Measurements from ENCODE around the gene RPS6KA2.
"Not testable (repeated sequence)": the region's sequence is repeated elsewhere in the genome, so short reads cannot be mapped to it uniquely, and the experiment has no call there.

The RPS6KA2 gene

DNA sequence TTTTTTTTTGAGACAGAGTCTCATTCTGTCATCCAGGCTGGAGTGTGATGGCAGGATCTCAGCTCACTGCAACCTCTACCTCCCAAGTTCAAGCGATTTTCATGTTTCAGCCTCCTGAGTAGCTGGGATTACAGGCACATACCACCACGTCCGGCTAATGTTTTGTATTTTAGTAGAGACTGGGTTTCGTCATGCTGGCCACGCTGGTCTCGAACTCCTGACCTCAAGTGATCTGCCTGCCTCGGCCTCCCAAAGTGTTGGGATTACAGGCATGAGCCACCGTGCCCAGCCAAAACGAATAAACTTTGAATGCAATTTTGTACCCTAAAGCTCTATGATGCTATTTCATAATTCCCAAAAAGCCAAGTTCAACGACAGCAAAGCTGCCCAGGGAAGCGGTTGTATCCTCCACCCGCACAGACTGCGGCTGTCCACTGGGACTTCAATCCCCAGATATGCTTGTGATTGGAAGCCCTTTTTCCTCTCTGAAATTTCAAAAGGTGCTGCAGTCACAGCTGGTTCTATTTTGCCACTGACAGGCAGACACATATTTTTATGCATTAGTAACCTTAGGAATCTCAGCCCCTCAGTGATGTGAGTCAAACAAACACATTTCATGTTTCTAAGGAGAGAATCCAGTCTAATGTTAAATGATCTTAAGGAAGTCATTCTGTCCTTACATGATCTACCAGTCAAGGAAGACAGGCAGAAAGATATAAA lies 31.8 kb downstream of the RPS6KA2 start:
- no peak for DNase-seq

DNA sequence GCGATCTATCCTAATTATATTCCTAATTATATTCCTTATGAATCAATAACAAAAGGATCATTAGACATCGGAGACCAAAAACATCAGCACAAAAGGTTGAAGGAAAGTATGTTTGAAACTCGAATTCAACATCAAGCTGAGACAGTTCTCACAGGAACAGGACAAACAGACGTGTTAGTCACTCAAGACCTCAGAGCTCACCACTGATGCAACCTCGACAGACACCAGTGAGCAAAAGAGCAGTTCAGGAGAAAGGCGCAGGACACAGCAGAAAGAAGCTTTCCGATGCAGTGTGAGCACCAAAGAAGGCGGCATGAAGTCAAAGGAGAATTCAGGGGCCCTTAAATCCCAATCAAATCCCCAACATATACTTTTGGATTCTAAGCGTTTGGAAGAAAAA lies 34.2 kb downstream of the RPS6KA2 start:
- DNase-seq = no peak

DNA sequence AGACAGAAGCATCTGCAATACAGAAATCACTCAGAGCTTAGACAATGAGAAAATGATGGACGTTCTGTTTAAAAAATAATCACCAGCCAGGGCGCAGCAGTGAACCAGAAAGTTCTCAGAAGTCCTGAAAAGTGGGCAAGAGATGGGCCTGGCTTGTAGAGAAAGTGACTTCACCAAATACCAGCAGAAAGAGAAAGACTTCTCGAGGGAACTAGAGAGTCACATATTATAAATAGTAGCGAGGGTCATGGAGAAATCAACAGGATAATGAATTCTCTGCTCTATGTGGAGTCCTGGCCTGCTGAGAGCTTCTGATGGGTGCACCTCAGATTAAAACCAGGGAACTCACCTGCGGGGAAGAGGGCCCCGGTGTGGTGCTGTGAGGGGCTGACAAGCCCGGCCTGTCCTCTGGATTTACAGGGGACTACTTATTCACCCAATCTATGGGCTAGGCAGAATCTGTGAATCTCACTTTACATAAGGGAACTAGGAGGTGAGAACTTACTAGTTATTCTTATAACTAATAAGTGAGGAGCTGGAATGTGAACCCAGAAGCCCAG lies 35.0 kb downstream of the RPS6KA2 start:
- no peak for DNase-seq

DNA sequence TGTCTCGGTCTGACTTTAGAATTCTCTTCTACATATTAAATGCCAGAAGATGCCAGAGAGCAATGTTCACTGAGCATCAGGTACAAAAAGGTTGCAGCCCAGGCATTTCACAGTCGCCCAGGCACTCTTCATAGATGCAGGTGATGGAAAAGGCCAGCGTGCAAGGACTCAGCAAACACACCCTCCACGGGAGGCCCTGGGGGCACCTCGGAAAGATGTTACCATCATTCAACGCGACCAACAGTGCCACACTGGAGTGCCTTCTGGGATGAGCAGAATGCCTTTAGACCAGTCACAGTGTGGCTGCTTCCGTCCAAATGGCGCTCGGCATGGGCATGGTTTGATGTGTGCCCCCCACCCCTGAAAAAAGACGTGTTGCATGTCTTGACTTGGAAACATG lies 36.0 kb downstream of the RPS6KA2 start:
- no peak for DNase-seq

DNA sequence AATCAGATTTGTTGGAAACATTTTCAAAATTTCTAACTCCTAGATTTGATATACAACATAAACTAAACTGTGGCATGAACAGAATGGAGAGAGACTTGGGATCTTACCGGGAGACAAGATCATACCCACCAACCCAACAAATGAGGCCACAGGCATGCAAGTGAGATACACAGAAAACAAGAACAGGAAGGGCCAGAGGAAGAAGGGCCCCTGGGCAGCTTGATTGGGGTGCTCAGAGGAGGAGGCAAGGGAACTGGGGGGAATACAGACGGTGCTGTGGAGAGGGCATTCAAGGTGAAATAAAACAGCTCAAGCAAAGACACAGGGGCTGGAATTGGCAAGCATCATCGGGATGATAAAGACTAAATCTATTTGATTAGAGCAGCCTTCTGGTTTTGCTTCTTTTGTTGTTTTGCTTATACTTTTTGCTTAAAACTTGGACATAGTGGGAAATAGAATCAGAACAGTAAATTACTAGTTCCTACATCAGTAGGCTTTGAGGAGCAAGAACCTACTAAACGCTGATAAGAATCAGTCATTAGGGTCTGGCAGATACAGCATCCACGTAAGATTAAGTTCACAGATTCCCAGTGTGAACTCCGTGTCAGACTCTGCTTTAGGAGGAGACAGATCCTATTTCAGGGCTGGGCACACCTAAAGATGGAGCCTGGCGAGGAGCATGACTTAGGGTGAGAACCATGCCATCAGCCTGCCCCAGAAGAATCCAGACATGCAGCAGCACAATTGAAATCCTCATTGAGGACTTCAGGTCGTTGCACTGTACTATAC lies 37.1 kb downstream of the RPS6KA2 start:
- DNase-seq = no peak

DNA sequence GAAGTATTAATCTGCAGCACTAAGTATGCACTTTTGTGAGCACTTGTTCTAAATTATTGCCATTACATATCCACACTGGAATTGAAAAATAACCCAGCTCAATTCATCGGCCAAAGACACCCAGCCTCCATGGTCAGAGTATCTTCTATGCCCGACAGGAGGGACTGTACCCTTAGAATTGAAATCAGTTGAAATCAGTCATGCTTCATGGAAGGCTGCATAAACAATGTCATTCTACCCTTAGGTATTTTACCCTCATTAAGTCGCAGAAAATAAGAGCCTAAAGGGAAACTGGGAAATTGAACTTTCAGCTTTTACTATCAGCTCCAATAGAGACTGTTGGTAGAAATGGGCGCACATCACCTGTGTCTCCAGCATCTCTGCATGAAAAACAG lies 37.7 kb downstream of the RPS6KA2 start:
- no peak for DNase-seq

DNA sequence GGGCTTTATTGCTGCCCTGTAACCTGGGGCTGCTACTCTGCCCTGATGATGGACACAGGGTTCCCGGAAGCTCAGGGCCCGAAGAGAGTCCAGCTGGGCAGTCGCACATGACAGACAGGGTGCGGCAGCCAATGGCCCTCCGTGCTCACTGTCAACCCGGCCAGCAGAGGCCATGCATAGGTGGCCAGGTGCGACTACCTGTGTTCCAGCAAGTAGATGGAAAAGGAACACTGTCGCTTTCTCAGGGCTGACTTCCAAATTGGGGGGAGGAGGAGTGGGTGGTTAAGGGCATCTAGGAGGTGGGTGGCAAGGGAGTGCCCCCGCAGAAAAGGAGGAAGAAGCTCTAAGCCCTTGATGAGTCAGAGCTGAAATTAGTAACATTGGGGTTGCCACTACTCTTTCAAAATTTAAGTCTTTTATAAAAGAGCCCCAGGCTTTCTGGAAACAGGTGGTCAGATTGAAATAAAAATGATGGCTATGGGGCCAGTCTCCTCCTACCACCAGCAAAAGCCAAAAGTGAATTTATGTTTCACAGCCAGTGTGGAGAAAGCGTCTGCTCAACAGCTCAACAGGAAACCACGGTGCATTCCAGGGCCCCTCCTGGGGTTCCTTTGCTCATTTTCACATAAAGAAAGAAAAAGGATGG lies 38.2 kb downstream of the RPS6KA2 start:
- no peak for DNase-seq

DNA sequence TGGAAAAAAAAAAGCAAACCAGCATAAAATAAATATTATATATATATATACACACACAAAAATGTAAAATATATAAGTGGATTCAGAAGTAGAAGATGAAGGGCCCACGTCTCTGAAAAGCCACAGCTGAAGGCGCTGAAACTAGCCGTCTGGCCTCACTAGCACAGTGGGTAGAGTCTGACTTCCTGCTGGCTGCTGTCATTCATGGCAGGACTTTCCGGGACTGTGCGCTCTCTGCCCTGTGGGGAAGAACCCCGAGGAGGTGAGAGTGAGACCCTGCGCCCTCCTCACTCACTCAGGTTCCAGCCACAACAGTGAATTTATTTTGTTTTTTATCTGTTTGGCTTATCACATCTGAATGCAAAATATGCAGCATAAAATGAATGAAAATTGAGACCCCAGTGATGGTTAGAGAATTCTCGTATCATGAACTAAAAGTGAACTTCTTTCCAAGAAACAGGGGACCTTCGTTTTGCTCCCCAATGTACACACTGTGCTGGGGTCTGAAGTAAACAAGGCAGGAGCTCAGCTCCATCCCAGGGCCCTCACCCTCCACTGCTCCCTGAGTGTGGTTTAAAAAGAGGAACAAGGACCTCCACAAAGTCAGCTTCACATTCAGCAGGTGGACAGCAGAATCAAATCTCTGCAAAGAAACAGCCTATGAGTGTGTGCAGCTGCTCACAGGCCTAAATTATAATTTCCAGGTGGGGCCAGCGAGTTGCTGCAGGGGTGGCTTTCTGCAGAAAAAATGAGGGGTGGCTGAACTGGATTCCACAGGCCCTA lies 39.2 kb downstream of the RPS6KA2 start:
- no peak for DNase-seq

DNA sequence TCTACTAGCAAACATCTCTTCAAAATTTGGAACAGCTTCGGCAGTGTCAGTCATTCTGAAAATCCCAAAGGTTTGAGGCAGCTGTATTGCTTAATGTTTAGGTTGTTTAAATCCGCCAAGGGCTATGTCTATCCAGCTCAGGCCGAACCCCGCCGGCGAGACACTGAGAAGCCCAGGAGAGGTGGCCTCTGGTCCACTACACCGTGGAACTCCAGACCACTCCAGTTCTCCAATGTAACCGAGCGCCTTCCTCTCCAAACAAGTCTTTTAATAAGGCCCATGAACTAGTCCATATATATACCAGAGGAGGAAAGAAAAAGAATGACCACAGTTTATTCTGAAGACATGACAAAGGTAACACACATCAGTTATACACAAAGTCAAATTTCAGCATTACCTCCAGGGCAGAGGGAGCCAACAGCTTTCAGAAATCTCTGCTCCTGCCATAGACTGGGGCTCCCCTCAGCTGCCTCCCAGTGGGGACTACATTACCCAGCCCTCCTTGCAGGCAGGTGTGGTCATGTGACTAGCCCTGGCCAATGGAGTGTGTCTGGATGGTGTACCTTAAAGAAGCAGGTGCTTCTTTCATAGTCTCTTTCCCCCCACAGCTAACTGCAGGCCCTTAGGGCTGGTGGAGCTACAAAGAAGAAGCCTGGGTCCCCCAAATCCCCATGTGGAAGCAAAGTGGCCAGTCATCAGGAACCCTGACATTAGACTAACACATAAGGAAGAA lies 40.5 kb downstream of the RPS6KA2 start, which contains the start of gene RAMACL:
RAMACL (minus strand) TSS at position 255 of the 733 bp plus-strand sequence; CDS start at position 54, 201 bp downstream.
- peak in 7 of 56 donors; percentile 28 to 44 (median 41) for DNase-seq

DNA sequence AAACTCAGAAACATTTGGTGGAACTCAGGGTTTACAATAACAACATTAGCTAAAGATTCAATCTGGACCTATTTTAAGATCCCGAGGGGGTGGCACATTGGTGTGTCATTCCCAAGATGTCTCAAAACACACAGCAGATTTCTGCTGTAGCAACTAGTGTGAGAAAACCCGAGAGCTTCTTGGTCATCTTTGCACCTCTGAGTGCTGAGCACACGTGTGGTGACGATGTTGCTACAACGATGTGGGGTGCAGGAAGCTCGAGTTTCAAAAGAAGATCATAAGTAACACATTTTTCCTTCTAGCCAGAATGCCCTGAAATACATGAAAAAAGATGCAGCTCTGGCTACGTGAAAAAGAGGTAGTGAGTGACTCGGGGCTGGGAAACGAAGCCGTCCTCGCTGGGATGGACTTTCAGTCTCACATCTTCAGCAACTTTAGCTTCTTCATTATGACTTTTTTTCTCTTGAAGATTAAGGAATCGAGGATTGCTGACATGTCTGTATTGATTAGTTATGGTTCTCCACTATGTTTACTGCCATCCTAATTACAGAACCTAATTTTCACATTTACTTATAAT lies 42.1 kb downstream of the RPS6KA2 start:
- peak in 1 of 56 donors; percentile 25 for DNase-seq

DNA sequence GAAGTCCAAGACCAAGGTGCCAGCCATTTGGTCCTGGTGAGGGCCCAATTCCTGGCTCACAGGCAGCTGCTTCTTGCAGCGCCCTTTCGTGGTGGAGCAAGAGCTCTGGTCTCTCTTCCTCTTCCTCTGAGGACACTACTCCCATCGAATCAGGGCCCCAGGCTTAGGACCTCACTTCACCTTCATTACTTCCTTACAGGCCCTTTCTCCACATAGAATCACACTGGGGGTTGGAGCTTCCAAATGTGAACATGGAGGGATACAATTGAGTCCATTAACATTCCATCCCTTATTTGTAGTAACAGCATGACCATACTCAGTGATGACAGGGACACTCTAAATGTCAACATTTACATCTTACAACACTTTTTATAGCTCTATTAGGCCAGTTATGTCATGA lies 42.9 kb downstream of the RPS6KA2 start:
- no peak for DNase-seq

DNA sequence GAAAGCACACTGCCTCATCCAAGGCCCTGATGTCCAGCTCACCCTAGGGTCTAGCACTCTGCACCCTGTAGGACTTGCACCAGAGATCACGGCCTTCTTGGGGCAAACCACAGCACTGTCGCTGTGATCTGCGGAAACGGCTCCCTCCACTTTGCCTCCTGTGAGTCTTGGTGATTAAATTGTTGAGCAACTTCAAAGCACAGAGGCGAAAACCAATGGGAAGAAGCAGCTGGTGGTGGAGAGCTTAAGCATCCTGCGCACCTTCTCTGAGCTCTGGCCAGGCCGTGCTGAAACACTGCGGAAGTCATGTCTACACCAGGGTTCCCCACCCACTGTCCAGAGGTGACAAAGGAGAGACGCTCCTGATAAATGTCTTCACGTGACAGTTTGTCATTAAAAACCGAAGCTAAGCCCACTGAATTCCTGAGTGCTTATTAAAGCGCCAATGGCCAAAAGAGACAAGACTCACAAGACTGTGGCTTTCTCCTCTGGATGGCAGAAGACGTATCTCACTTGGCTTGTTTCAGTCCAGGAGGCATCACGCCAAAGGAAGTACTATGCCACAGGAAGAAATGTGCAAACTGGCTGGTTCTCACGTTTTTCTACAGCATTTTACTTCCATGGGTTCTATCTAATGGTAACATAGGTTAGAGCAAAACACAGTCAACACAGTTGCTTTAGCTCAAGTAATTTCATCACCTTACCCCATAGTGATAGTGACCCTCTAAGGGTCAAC lies 43.7 kb downstream of the RPS6KA2 start:
- no peak for DNase-seq

DNA sequence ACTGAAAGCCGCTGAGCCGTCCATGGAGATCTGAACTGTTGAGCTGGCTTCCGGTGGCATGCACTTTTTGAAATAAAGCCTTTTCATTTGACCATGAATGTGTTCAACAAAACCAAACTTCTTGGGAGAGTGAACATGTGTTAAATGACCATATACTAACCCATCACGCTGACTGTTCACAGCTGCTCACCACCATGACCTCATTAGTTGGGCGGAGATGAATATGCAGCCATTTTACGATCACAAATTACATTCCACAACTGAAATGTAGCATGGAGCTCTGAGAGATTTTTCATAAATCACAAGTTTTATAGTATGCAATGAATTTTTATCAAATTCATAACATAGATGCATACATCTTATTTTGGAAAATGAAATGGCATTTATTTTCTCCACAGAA lies 44.8 kb downstream of the RPS6KA2 start:
- no peak for DNase-seq

DNA sequence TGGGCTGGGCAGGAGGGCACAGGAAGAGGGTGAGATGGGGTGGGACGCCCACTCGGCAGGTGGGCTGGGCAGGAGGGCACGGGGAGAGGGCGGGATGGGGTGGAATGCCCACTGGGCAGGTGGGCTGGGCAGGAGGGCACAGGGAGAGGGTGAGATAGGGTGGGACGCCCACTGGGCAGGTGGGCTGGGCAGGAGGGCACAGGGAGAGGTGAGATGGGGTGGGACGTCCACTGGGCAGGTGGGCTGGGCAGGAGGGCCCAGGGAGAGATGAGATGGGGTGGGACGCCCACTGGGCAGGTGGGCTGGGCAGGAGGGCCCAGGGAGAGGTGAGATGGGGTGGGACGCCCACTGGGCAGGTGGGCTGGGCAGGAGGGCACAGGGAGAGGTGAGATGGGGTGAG lies 45.2 kb downstream of the RPS6KA2 start:
- not testable (repeated sequence) for DNase-seq

DNA sequence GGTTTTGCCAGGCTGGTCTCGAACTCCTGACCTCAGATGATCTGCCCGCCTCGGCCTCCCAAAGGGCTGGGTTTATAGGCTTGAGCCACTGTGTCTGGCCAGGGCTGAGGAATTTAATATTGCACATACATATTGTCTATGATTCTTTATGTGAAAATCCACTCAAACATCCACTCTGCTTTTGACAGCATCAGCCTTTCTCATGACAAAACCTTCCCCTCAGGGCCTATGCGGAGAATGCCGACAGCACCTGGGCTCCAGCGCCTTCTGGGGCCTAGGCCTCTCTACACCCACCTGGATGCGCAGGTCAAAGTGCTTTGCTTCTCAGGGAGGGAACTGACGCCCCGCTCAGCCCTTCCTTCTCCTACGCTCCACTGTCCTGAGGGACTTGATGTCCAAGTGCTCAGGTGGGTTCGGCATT lies 46.0 kb downstream of the RPS6KA2 start:
- no peak for DNase-seq

DNA sequence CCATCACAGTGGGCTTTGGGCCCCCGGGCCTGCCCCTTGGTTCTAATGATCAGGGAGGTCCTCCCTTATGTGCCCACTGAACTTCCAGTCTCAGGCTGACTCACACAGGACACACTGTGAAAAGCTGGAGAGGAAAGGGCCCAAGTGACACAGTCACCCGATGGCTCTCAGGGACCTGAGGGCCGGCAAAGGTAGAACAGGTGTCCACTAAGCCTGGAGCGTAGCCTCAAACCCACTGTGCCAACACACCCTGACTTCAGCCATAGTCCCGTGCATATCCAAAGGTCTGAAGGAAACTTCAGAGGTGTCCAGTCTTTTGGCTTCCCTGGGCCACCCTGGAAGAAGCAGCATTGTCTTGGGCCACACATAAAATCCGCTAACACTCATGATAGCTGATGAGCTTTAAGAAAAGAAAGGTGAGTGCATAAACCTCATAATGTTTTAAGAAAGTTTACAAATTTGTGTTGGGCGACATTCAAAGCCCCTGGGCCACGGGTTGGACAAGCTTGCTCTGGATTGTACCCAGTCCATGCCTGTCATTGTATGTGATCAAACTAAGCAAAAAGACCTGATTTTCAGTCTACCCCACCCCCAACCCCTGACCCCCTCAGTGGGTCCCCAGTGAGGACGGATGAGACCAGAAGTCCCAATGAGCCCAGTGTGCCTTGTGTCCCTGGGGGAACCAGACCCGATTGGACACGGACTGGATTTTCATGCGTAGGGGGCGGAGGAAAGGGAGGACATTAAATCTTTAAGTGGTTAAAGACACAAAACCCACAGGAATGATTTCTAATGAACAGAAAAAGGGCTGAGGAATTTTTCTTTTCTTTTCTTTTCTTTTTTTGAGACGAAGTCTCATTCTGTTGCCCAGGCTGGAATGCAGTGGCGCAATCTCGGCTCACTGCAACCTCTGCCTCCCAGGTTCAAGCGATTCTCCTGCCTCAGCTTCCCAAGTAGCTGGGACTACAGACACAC lies 46.7 kb downstream of the RPS6KA2 start:
- DNase-seq = no peak

DNA sequence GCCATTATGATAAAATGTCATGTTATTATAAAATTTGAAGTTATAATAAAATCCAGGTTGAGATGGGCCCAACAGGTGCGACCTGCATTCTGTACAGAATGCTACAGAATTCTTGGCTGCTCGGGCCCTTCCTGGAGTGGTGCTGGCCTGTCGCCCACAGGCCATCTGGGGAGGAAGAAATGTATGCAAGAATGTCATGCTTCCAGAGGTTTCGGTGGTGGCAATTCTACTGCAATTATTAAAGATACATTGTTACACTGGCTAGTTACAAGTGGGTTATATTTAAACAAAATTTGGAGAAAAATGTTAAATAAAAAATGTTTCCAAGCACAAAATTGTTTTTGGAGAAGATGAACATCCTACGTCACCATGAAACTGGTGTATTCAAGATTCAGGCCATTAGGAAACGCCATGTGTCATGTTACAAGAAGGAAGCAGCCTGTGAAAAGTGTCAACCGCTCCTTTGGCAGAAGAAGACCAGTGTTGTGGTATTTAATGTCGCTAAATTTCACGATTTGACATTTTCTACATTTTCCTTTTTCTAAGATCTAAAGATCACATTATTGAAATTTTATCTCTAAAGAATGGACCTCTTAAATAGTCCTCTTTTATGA lies 47.7 kb downstream of the RPS6KA2 start:
- DNase-seq = no peak

All from nucleus accumbens (tissue), 56 donors.